ENCODE measurements around the gene SLC29A2. TPM values are rescaled to one million over a fixed set of nuclear protein-coding genes. Genes with fewer than 3 reads are reported as not detected.

SLC29A2 gene
- total and polyA plus RNA-seq, 2 of the 8 experiments (the other 6 are each of a cell fraction or from before 2014, with no cell fraction given) = 29.3 to 31.6 TPM

- peak; percentile 78; the same call in 1 of the 2 replicates for TF ChIP-seq KDM1A (IDR thresholded peaks at IDR 0.05; ENCODE audit: borderline replicate concordance, low read length)
- no peak for TF ChIP-seq KDM4A (IDR thresholded peaks at IDR 0.05; ENCODE audit: low read depth, low read length, severe bottlenecking)
- no peak for TF ChIP-seq POU5F1 (IDR thresholded peaks at IDR 0.05; ENCODE audit: low read depth, low read length)
- no peak for TF ChIP-seq POLR2A (IDR thresholded peaks at IDR 0.05; ENCODE audit: control extremely low read depth in 1 of 2, low read depth in 2 of 2, low read length in 2 of 2)
- no peak for TF ChIP-seq BRCA1 (IDR thresholded peaks at IDR 0.05; ENCODE audit: low read depth, low read length)
- TF ChIP-seq JUN (IDR thresholded peaks at IDR 0.05; ENCODE audit: low read depth, low read length) = no peak
- Histone ChIP-seq H4K8ac (ENCODE audit: extremely low read depth, insufficient read depth, low read length) (0 out of 2 replicates have a peak overlapping the region, but pooled peaks have one; percentile 54), H4K5ac (ENCODE audit: insufficient read length, low read depth, low read length) (peak overlapping the region; percentile 69), H3K36me3 (ENCODE audit: control insufficient read depth in 2 of 4, insufficient read depth in 4 of 4, low read length in 3 of 4) (no peaks in the 10 kb centered on the region), H4K91ac (replicated peaks; ENCODE audit: insufficient read length, low read length) (peak overlapping the region; percentile 86), H2BK12ac (ENCODE audit: low read depth, low read length) (peak overlapping the region; percentile 60), H2BK120ac (replicated peaks; ENCODE audit: low read depth, low read length) (no peak overlapping the region), H2BK20ac (ENCODE audit: low read length) (peak overlapping the region; percentile 13), H3K79me1 (ENCODE audit: low read depth, low read length) (no peaks in the 10 kb centered on the region), H3K4me1 (replicated peaks in 1 of 4; ENCODE audit: control insufficient read depth in 3 of 4, insufficient read depth in 4 of 4, low read length in 3 of 4) (peaks cover 11 to 38% (median 26%) of the 10 kb centered on the region in 4 experiments), H2AK5ac (ENCODE audit: low read depth, low read length) (peak overlapping the region; percentile 43), H3K18ac (ENCODE audit: extremely low read depth, low read length) (peak overlapping the region; percentile 15; the same call in 1 of the 2 replicates), H2BK5ac (ENCODE audit: low read depth, low read length) (peak overlapping the region; percentile 49), H3K4me2 (ENCODE audit: insufficient read depth in 1 of 2, low read depth in 2 of 2, low read length in 2 of 2) (peak overlapping the region in 1 of 2 experiments; percentile 69; a peak in 2 of 4 replicates), H3K23ac (ENCODE audit: insufficient read length) (no peak overlapping the region), H3K9me3 (ENCODE audit: insufficient read depth in 2 of 2, low read depth in 1 of 2, low read length in 1 of 2) (no peaks in the 10 kb centered on the region), H3K4ac (replicated peaks; ENCODE audit: insufficient read length, low read depth, low read length) (peak overlapping the region; percentile 29), H4K20me1 (replicated peaks in 1 of 2; ENCODE audit: control insufficient read depth in 1 of 2, insufficient read depth in 2 of 2, low read length in 2 of 2) (peaks cover 0 to 2% of the 10 kb centered on the region in 2 experiments), H3K4me3 (ENCODE audit: extremely low read depth in 1 of 4, insufficient read depth in 2 of 4, low read depth in 3 of 4, low read length in 4 of 4) (no peak overlapping the region), H3K9ac (replicated peaks in 1 of 4; ENCODE audit: extremely low read depth in 1 of 4, low read depth in 3 of 4, low read length in 3 of 4) (no peak overlapping the region), H2AFZ (ENCODE audit: low read length) (no peak overlapping the region), H3K27me3 (replicated peaks in 1 of 4; ENCODE audit: control insufficient read depth in 3 of 4, extremely low read depth in 1 of 4, insufficient read depth in 3 of 4, low read length in 3 of 4) (peaks cover 0 to 5% (median 2%) of the 10 kb centered on the region in 4 experiments; a peak in 3 of 7 replicates), H3K27ac (ENCODE audit: low read depth, low read length) (0 out of 2 replicates have a peak overlapping the region, but pooled peaks have one; percentile 81), H3K14ac (ENCODE audit: insufficient read length) (no peak overlapping the region), H3K79me2 (ENCODE audit: control insufficient read depth in 1 of 2, insufficient read depth in 2 of 2, low read length in 2 of 2) (no peaks in the 10 kb centered on the region), H3K23me2 (ENCODE audit: low read depth, low read length) (peaks cover 2% of the 10 kb centered on the region; the same call in 1 of the 2 replicates), H2BK15ac (ENCODE audit: low read length) (peak overlapping the region; percentile 93; the same call in 1 of the 2 replicates), H3K56ac (replicated peaks; ENCODE audit: insufficient read length, low read depth, low read length) (no peak overlapping the region)
- DNase-seq (ENCODE audit: low read depth in 1 of 2, low spot score in 2 of 2) (no peak), FAIRE-seq (no peak)
- ChIA-PET CTCF (ENCODE audit: partially characterized antibody) (interaction anchor here (1.3 to 13.2 kb wide), 4 partner anchors 8 to 265 kb away, joined by 3 to 259 read pairs (median 105); partner anchors contain the start of genes MRPL11, NPAS4 and RBM4B), POLR2A (ENCODE audit: partially characterized antibody) (interaction anchor here (0.7 to 7.7 kb wide), 5 partner anchors 9 to 67 kb away, joined by 3 to 78 read pairs (median 5); partner anchors contain the start of genes B4GAT1, DPP3 and NPAS4)
- 79% methylated on average over 6 of the region's 6 CpGs; no CpG with 5 or more reads in 1 of the 2 experiments for WGBS, 2 experiments (ENCODE audit: extremely low coverage in 1 of 2, insufficient coverage in 1 of 2, insufficient read length in 1 of 2, insufficient replicate concordance in 2 of 2, low coverage in 1 of 2, low lambda C conversion rate in 2 of 2, missing lambda C conversion rate in 1 of 2)
Measured at GRCh38 chr11:66413167-66413566, 41.6 kb upstream of the SLC29A2 start.
